OCI-LY7 (cell line): ENCODE measurements around the gene VSIG4. TPM values are rescaled to one million over a fixed set of nuclear protein-coding genes. Genes with fewer than 3 reads are reported as not detected.
A peak's percentile ranks its signal among the peaks of the same experiment; 100 is the strongest.
"Not testable (repeated sequence)": the region's sequence is repeated elsewhere in the genome, so short reads cannot be mapped to it uniquely, and the experiment has no call there.

Source experiments
- BruUV-seq: library from RNA; stranded (reverse); fragments of 400-500 nt; replicated peaks from 2 replicates; lab custom pipeline; 2021; lab: Mats Ljungman, UMichigan
- CTCF ChIA-PET: fragments of 300-600 bp; sonication (Branson Sonifier 250); formaldehyde crosslinking; loops from one replicate; lab custom pipeline; 2022; ENCODE audit warnings: antibody characterized with exemption; ENCODE audit not compliant: unreplicated experiment; lab: Charles Lee
- POLR2A ChIA-PET: fragments of 300-600 bp; sonication (Branson Sonifier 250); formaldehyde crosslinking; loops from one replicate; lab custom pipeline; 2022; ENCODE audit warnings: antibody characterized with exemption; lab: Charles Lee
- DNase-seq: peaks from one replicate; pipeline ENCODE4 v3.0.0-alpha.2; 2015; ENCODE audit warnings: low spot score
- H2AFZ ChIP-seq: fragments of 200-600 bp; sonication (generic), shearing (Covaris generic); 2 replicates; pipeline ENCODE4 v1.6.1; 2014; ENCODE audit warnings: mild to moderate bottlenecking, antibody characterized with exemption, low read length, moderate library complexity
- H3K27ac ChIP-seq: fragments of 200-600 bp; sonication (generic); 2 replicates; pipeline ENCODE4 v1.5.1; 2014; ENCODE audit warnings: mixed run types, low read depth, mild to moderate bottlenecking, moderate library complexity, low read length, inconsistent platforms; ENCODE audit not compliant: poor library complexity, severe bottlenecking
- H3K36me3 ChIP-seq: fragments of 200-600 bp; sonication (generic); 2 replicates; pipeline ENCODE4 v1.6.1; 2014; ENCODE audit warnings: mild to moderate bottlenecking, antibody characterized with exemption, low read length, moderate library complexity, mixed read lengths; ENCODE audit not compliant: insufficient read depth
- H3K4me1 ChIP-seq: fragments of 200-600 bp; sonication (generic); 2 replicates; pipeline ENCODE4 v1.5.1; 2014; ENCODE audit warnings: mild to moderate bottlenecking, low read length; ENCODE audit not compliant: insufficient read depth, poor library complexity, severe bottlenecking
- H3K4me2 ChIP-seq: fragments of 200-600 bp; sonication (generic); 2 replicates; pipeline ENCODE4 v1.6.1; 2014; ENCODE audit warnings: mild to moderate bottlenecking, low read length
- H3K4me3 ChIP-seq: fragments of 200-600 bp; sonication (generic); 2 replicates; pipeline ENCODE4 v1.5.1; 2014; ENCODE audit warnings: mild to moderate bottlenecking, low read depth, low read length; ENCODE audit not compliant: poor library complexity, severe bottlenecking
- H3K79me2 ChIP-seq: fragments of 200-600 bp; sonication (generic); 2 replicates; pipeline ENCODE4 v1.6.1; 2016; ENCODE audit warnings: low read depth, mild to moderate bottlenecking, low read length, moderate library complexity, mixed read lengths; ENCODE audit not compliant: insufficient read depth
- H3K9me2 ChIP-seq: fragments of 200-600 bp; sonication (generic); 2 replicates; pipeline ENCODE4 v1.6.1; 2016; ENCODE audit warnings: mild to moderate bottlenecking, low read length, mixed read lengths; ENCODE audit not compliant: insufficient read depth
- H3K9me3 ChIP-seq: fragments of 200-600 bp; sonication (generic); 2 replicates; pipeline ENCODE4 v1.6.1; 2014; ENCODE audit warnings: mild to moderate bottlenecking, mixed run types, low read length, mixed read lengths
- H4K20me1 ChIP-seq: fragments of 200-600 bp; sonication (generic); 2 replicates; pipeline ENCODE4 v1.6.1; 2014; ENCODE audit warnings: mild to moderate bottlenecking, antibody characterized with exemption, low read length, moderate library complexity, mixed read lengths; ENCODE audit not compliant: insufficient read depth
- CTCF ChIP-seq: fragments of 200-600 bp; sonication (generic); conservative IDR thresholded peaks from 2 replicates; pipeline ENCODE4 v1.5.1; 2014; ENCODE audit warnings: mild to moderate bottlenecking, antibody characterized with exemption, low read length, moderate library complexity, mixed read lengths
- EZH2phosphoT487 ChIP-seq: fragments of 200-600 bp; sonication (generic); IDR thresholded peaks from 2 replicates; pipeline ENCODE4 v1.6.1; 2018; ENCODE audit warnings: low read depth, borderline replicate concordance, mild to moderate bottlenecking, mixed run types, antibody characterized with exemption, low read length, moderate library complexity, mixed read lengths
- intact Hi-C: fragments of 100-400 bp; cut with micrococcal nuclease; formaldehyde crosslinking; loops from one replicate; pipeline ENCODE4 v1.10.0; 2022; ENCODE audit not compliant: unreplicated experiment
- total RNA-seq, 2 experiments: library from RNA; depleted of rRNA in 1 of 2; stranded (reverse); fragments of >200 nt in 1 of 2; shearing (Covaris generic) in 1 of 2; gene quantifications; 2 replicates each; pipeline ENCODE4 v1.2.3, GENCODE V29; 2014 to 2022

VSIG4 gene
- total RNA-seq, 2 experiments from 2014 or later, result not detected

GRCh38 chrX:65985922-65986588 is 53.8 kb downstream of the VSIG4 start:
- CTCF ChIA-PET, result no interaction called here
- peak; percentile 67 for DNase-seq
- Histone ChIP-seq H3K79me2 (no peaks in the 10 kb centered on the region), H3K4me3 (no peak overlapping the region), H3K9me3 (no peaks in the 10 kb centered on the region), H3K4me1 (peaks cover 6% of the 10 kb centered on the region), H3K36me3 (no peaks in the 10 kb centered on the region), H3K4me2 (no peak overlapping the region), H2AFZ (no peak overlapping the region), H3K27ac (no peak overlapping the region), H3K9me2 (no peaks in the 10 kb centered on the region), H4K20me1 (no peaks in the 10 kb centered on the region)
- no peak for TF ChIP-seq EZH2phosphoT487
- peak; percentile 76 for TF ChIP-seq CTCF
- POLR2A ChIA-PET, result no interaction called here
- BruUV-seq, result no TSS peak
- intact Hi-C loops, result loop anchor here (1.0 to 10.0 kb wide), 4 partner anchors 129 to 404 kb away; no protein-coding TSS in a partner anchor

GRCh38 chrX:65985211-65985610 is 54.7 kb downstream of the VSIG4 start:
- Histone ChIP-seq H4K20me1 (no peaks in the 10 kb centered on the region), H3K9me3 (no peaks in the 10 kb centered on the region), H3K79me2 (no peaks in the 10 kb centered on the region), H3K4me3 (no peak overlapping the region), H2AFZ (no peak overlapping the region), H3K4me2 (no peak overlapping the region), H3K36me3 (no peaks in the 10 kb centered on the region), H3K9me2 (no peaks in the 10 kb centered on the region), H3K4me1 (peaks cover 6% of the 10 kb centered on the region), H3K27ac (no peak overlapping the region)
- intact Hi-C loops, result loop anchor here (5.0 to 10.0 kb wide), 3 partner anchors 130 to 388 kb away; no protein-coding TSS in a partner anchor
- DNase-seq, result no peak
- TF ChIP-seq EZH2phosphoT487, result no peak
- no peak for TF ChIP-seq CTCF
- POLR2A ChIA-PET, result no interaction called here
- CTCF ChIA-PET, result no interaction called here
- no TSS peak for BruUV-seq

GRCh38 chrX:65977161-65977560 is 62.7 kb downstream of the VSIG4 start:
- H3K9me2 ChIP-seq, DNase-seq, BruUV-seq, intact Hi-C loops, POLR2A ChIA-PET, H2AFZ ChIP-seq, H4K20me1 ChIP-seq, H3K36me3 ChIP-seq, H3K4me2 ChIP-seq, H3K79me2 ChIP-seq, H3K4me3 ChIP-seq, H3K27ac ChIP-seq, CTCF ChIA-PET, H3K9me3 ChIP-seq, H3K4me1 ChIP-seq: not testable (repeated sequence)
